Ectodermal cell (in vitro differentiated cells): ENCODE data around the gene FGD4.

Source experiments
- H3K27ac ChIP-seq: 2 replicates; pipeline ENCODE4 v1.7.0; 2013; ENCODE audit warnings: mild to moderate bottlenecking, low read depth, low read length; ENCODE audit not compliant: insufficient read depth, poor library complexity, severe bottlenecking
- H3K27me3 ChIP-seq: 2 replicates; pipeline ENCODE4 v1.7.0; 2013; ENCODE audit warnings: mild to moderate bottlenecking, low read length; ENCODE audit not compliant: insufficient read depth, control insufficient read depth, poor library complexity, severe bottlenecking
- H3K36me3 ChIP-seq: one replicate; pipeline ENCODE4 v1.7.0; 2013; ENCODE audit warnings: low read length; ENCODE audit not compliant: control insufficient read depth, insufficient read depth
- H3K4me1 ChIP-seq: one replicate; pipeline ENCODE4 v1.7.0; 2013; ENCODE audit warnings: low read length; ENCODE audit not compliant: control insufficient read depth, insufficient read depth
- H3K4me3 ChIP-seq: 2 replicates; pipeline ENCODE4 v1.7.0; 2013; ENCODE audit warnings: low read depth, low read length, control low read depth; ENCODE audit not compliant: insufficient read depth
- H3K9me3 ChIP-seq: 2 replicates; pipeline ENCODE4 v1.7.0; 2013; ENCODE audit warnings: mild to moderate bottlenecking, low read length, moderate library complexity; ENCODE audit not compliant: control insufficient read depth
- WGBS, 2 experiments: methylation state at CpG; one replicate each; pipeline ENCODE4 v1.1.7; 2013; ENCODE audit warnings: missing lambda C conversion rate in 2 of 2; 5-methylcytosine and 5-hydroxymethylcytosine counted together

Gene FGD4

DNA sequence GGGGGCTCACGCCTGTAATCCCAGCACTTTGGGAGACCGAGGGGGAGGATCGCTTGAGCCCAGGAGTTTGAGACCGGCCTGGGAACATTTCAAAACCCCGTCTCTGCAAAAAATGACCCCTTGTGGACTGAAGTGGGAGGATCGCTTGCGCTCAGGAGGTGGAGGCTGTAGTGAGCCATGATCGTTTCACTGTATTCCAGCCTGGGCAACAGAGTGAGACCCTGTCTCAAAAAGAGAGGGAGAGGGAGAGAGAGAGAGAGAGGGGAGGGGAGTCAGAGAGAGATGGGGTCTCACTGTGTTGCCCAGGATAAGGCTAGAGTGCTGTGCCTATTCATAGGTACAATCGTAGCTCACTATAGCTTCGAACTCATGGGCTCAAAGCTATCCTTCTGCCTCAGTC is 2.8 kb downstream of the FGD4 start:
- H3K4me3 ChIP-seq, result no peak overlapping the region
- no peak overlapping the region for H3K27ac ChIP-seq
- H3K36me3 ChIP-seq, result no peaks in the 10 kb centered on the region
- WGBS, 2 experiments, result 92 to 93% methylated on average over 10 of the region's 10 CpGs
- peaks cover 35% of the 10 kb centered on the region for H3K27me3 ChIP-seq
- peaks cover 5% of the 10 kb centered on the region for H3K4me1 ChIP-seq
- no peaks in the 10 kb centered on the region for H3K9me3 ChIP-seq

- H3K9me3 ChIP-seq, result no peaks in the 10 kb centered on the region
- H3K27me3 ChIP-seq, result peaks cover 30% of the 10 kb centered on the region
- no peak overlapping the region for H3K27ac ChIP-seq
- peaks cover 5% of the 10 kb centered on the region for H3K4me1 ChIP-seq
- H3K36me3 ChIP-seq, result no peaks in the 10 kb centered on the region
- WGBS, 2 experiments, result 88 to 100% methylated on average over 1 of the region's 1 CpG
- H3K4me3 ChIP-seq, result no peak overlapping the region
These were observed 3.6 kb downstream of the FGD4 start for GRCh38 chr12:32402946-32403345.

- Histone ChIP-seq H3K36me3 (no peaks in the 10 kb centered on the region), H3K4me3 (no peak overlapping the region), H3K27ac (no peak overlapping the region), H3K27me3 (no peaks in the 10 kb centered on the region), H3K4me1 (no peaks in the 10 kb centered on the region), H3K9me3 (no peaks in the 10 kb centered on the region)
- 93 to 95% methylated on average over 3 of the region's 3 CpGs for WGBS, 2 experiments
These were observed 8.4 kb downstream of the FGD4 start for GRCh38 chr12:32407795-32408194.

GRCh38 chr12:32413412-32413811 is 14.1 kb downstream of the FGD4 start:
- no peaks in the 10 kb centered on the region for H3K9me3 ChIP-seq
- no peaks in the 10 kb centered on the region for H3K4me1 ChIP-seq
- no peaks in the 10 kb centered on the region for H3K36me3 ChIP-seq
- no peak overlapping the region for H3K27ac ChIP-seq
- no peak overlapping the region for H3K4me3 ChIP-seq
- 90 to 94% methylated on average over 3 of the region's 3 CpGs for WGBS, 2 experiments
- H3K27me3 ChIP-seq, result no peaks in the 10 kb centered on the region

DNA sequence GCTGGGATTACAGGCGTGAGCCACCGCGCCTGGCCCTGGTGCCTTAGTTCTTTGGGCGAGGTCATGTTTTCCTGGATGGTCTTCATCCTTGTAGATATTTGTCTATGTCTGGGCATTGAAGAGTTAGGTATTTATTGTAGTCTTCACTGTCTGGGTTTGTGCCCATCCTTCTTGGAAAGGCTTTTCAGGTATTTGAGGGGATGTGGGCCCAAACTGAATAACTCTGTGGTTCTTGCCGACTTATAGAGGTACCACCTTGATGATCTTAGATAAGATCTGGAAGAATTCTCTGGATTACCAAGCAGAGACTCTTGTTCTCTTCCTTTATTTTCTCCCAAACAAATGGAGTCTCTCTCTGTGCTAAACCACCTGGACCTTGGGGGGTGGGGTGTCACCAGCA is 18.9 kb downstream of the FGD4 start:
- WGBS, 2 experiments, result 90 to 94% methylated on average over 5 of the region's 5 CpGs
- Histone ChIP-seq H3K4me1 (peaks cover 8% of the 10 kb centered on the region), H3K4me3 (no peak overlapping the region), H3K27ac (no peak overlapping the region), H3K36me3 (no peaks in the 10 kb centered on the region), H3K27me3 (no peaks in the 10 kb centered on the region), H3K9me3 (no peaks in the 10 kb centered on the region)

GRCh38 chr12:32418903-32419519 is 19.7 kb downstream of the FGD4 start:
- Histone ChIP-seq H3K27ac (no peak overlapping the region), H3K27me3 (no peaks in the 10 kb centered on the region), H3K4me1 (peaks cover 8% of the 10 kb centered on the region), H3K4me3 (no peak overlapping the region), H3K36me3 (no peaks in the 10 kb centered on the region), H3K9me3 (peaks cover 2% of the 10 kb centered on the region)
- 68 to 73% methylated on average over 5 of the region's 5 CpGs for WGBS, 2 experiments

DNA sequence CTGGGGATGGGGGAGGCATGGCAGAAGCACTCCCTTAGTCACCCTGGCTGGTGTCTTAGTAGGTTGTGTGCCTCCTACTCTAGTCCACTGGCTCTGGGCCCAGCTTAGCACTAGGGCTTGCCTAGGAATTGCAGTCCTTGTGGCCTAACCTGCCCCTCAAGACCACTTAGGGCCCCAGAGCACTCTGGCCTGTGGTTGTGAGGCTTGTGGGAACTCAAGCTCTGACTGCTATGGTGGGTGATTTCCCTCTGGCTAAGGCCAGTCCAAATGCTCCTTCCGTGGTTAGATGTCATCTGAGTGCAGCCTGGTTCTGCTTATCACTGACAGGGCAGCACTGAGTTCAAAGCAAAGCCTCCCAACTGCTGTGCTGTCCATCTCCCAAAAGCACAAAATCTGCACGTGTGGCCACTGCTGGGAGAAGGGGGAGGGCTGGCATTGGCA is 20.2 kb downstream of the FGD4 start:
- H3K27me3 ChIP-seq, result no peaks in the 10 kb centered on the region
- WGBS, 2 experiments, result 30 to 39% methylated on average over 2 of the region's 2 CpGs
- no peak overlapping the region for H3K4me3 ChIP-seq
- H3K27ac ChIP-seq, result no peak overlapping the region
- peaks cover 2% of the 10 kb centered on the region for H3K9me3 ChIP-seq
- peaks cover 8% of the 10 kb centered on the region for H3K4me1 ChIP-seq
- H3K36me3 ChIP-seq, result no peaks in the 10 kb centered on the region

- Histone ChIP-seq H3K4me3 (no peak overlapping the region), H3K4me1 (peaks cover 8% of the 10 kb centered on the region), H3K36me3 (no peaks in the 10 kb centered on the region), H3K27me3 (no peaks in the 10 kb centered on the region), H3K27ac (no peak overlapping the region), H3K9me3 (peaks cover 2% of the 10 kb centered on the region)
- 88 to 92% methylated on average over 2 of the region's 2 CpGs for WGBS, 2 experiments
These were observed 21.0 kb downstream of the FGD4 start for GRCh38 chr12:32420356-32420755.

- Histone ChIP-seq H3K27me3 (no peaks in the 10 kb centered on the region), H3K27ac (no peak overlapping the region), H3K9me3 (peaks cover 2% of the 10 kb centered on the region), H3K36me3 (no peaks in the 10 kb centered on the region), H3K4me3 (no peak overlapping the region), H3K4me1 (peaks cover 8% of the 10 kb centered on the region)
These were observed 24.2 kb downstream of the FGD4 start for GRCh38 chr12:32423559-32423958.

GRCh38 chr12:32431025-32431424 is 31.7 kb downstream of the FGD4 start:
- Histone ChIP-seq H3K27me3 (no peaks in the 10 kb centered on the region), H3K4me3 (no peak overlapping the region), H3K4me1 (no peaks in the 10 kb centered on the region), H3K9me3 (no peaks in the 10 kb centered on the region), H3K36me3 (no peaks in the 10 kb centered on the region), H3K27ac (no peak overlapping the region)
- WGBS, 2 experiments, result 94 to 97% methylated on average over 6 of the region's 6 CpGs
